GM12874 (cell line): ENCODE measurements around the gene PTF1A.

Source experiments
- TF ChIP-seq, protein P1 (sequence below): IDR thresholded peaks from 2 replicates; pipeline ENCODE4 v1.5.1; 2011; ENCODE audit warnings: low read depth, mild to moderate bottlenecking, control low read depth, low read length, moderate library complexity; ENCODE audit not compliant: insufficient read depth

Gene PTF1A

DNA sequence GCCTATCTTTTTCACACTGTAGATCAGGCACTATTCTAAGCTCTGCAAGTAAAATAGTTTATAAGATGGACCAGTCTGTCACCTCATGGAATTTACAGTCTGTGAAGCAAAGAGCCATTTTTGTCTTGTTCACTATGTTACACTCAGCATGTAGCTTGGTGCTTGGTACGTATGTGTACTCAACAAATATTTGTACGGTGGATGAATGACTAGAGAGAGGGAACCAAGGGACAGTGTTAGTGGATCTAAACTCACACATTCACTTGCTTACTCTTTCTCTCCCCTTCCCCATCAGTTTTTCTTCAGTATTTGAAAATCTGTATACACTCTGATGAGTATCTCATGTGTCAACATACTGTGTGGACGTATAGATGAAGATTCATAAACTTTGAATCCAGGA lies 45.9 kb downstream of the PTF1A start:
- TF ChIP-seq, protein P1, sequence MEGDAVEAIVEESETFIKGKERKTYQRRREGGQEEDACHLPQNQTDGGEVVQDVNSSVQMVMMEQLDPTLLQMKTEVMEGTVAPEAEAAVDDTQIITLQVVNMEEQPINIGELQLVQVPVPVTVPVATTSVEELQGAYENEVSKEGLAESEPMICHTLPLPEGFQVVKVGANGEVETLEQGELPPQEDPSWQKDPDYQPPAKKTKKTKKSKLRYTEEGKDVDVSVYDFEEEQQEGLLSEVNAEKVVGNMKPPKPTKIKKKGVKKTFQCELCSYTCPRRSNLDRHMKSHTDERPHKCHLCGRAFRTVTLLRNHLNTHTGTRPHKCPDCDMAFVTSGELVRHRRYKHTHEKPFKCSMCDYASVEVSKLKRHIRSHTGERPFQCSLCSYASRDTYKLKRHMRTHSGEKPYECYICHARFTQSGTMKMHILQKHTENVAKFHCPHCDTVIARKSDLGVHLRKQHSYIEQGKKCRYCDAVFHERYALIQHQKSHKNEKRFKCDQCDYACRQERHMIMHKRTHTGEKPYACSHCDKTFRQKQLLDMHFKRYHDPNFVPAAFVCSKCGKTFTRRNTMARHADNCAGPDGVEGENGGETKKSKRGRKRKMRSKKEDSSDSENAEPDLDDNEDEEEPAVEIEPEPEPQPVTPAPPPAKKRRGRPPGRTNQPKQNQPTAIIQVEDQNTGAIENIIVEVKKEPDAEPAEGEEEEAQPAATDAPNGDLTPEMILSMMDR, result no peak
